ENCODE data around the gene TENM4.

GRCh38 chr11:79276736-79277325 is 164.0 kb downstream of the TENM4 start:
- TF ChIP-seq CTCF (IDR thresholded peaks at IDR 0.05) (no peak), POLR2AphosphoS5 (IDR thresholded peaks at IDR 0.05; ENCODE audit: low read depth, low read length) (no peak), TCF7L2 (IDR thresholded peaks at IDR 0.05; ENCODE audit: low read depth, low read length) (no peak), SIN3A (IDR thresholded peaks at IDR 0.05; ENCODE audit: borderline replicate concordance, insufficient read depth, low read depth, low read length) (no peak), REST (IDR thresholded peaks at IDR 0.05; ENCODE audit: insufficient read depth in 1 of 2, low read depth in 2 of 2, low read length in 1 of 2) (no peak)
